Pancreas (tissue), 10 donors: Measurements from ENCODE around the gene TMEM131. TPM values are rescaled to one million over a fixed set of nuclear protein-coding genes. Genes with fewer than 3 reads are reported as not detected.

Experiments
- ATAC-seq, 4 donors: fragments of 200-7000 bp; cut with Tn5 transposase; one replicate each; pipeline versions ENCODE4 v1.8.0 to v1.9.1; 2020; ENCODE audit warnings: mild to moderate bottlenecking in 4 of 4, moderate library complexity in 4 of 4
- DNase-seq, 6 donors: peaks; one replicate each; pipeline ENCODE4 v3.0.0-alpha.2; 2020
- FAIRE-seq: peaks from 2 replicates; lab custom pipeline; 2012; peaks lifted over from hg19 to GRCh38; lab: Jason Lieb, UNC
- H3K27ac ChIP-seq, 4 donors: fragments of 200-600 bp; sonication (generic); 1 replicate in 3 of 4; 2 replicates in 1 of 4; pipeline versions ENCODE4 v1.5.0 to v1.8.0; 2020
- H3K27me3 ChIP-seq, 4 donors: fragments of 200-600 bp; one replicate each; pipeline ENCODE4 v1.8.0; 2021
- H3K36me3 ChIP-seq, 3 donors: fragments of 200-600 bp; sonication (generic) in 1 of 3; one replicate each; pipeline versions ENCODE4 v1.5.0 to v1.8.0; 2020 to 2021
- H3K4me1 ChIP-seq, 3 donors: fragments of 200-600 bp; one replicate each; pipeline ENCODE4 v1.8.0; 2021
- H3K4me3 ChIP-seq, 4 donors: fragments of 200-600 bp; sonication (generic) in 2 of 4; one replicate each; pipeline versions ENCODE4 v1.5.0 to v1.8.0; 2020 to 2021
- H3K9me3 ChIP-seq, 4 donors: fragments of 200-600 bp; one replicate each; pipeline ENCODE4 v1.8.0; 2021
- WGBS, 2 donors: extraction: QIAGEN DNeasy Blood & Tissue Kit; methylation state at CpG; one replicate each; pipeline ENCODE4 v1.1.7; 2013; 5-methylcytosine and 5-hydroxymethylcytosine counted together
- intact Hi-C, 3 donors: fragments of 100-400 bp; cut with DNase I; formaldehyde crosslinking; loops; one replicate each; pipeline versions ENCODE4 v1.11.1 to v1.14.2; 2022
- polyA plus RNA-seq, 2 donors: library from polyadenylated mRNA; stranded (reverse); fragments of 200-250 nt; gene quantifications; one replicate each; pipeline ENCODE4 v1.2.3, GENCODE V29; 2013
- total RNA-seq, 6 donors: library from RNA; stranded (reverse); fragmentation: NEBNext Ultra II Directional in 4 of 6; extraction: Animal tissue kit (Norgen Biotek cat#: 25700) in 4 of 6; gene quantifications; one replicate each; pipeline versions ENCODE4 v1.2.1 to v1.2.4, GENCODE V29; 2021 to 2023
- TF ChIP-seq, protein P1 (sequence below), 4 donors: fragments of 200-600 bp; sonication (generic) in 3 of 4; IDR thresholded peaks; one replicate each; pipeline versions ENCODE4 v1.5.0 to v1.8.0; 2021; ENCODE audit warnings: antibody characterized with exemption in 4 of 4
- donor health status: healthy with polysubstance abuse.
- donor health status: DM: no; HTN: no; CAD: no; lungs with moderate emphysema.
- donor health status: DM: no; HTN: no; CAD: no.
- donor health status: control.
- donor health status: control.
- donor health status: Bipolar disorder and iron deficiency.
- donor health status: DM: yes; HTN: yes; CAD: no.
- donor health status: DM: no; HTN: no; CAD: no.
- donor health status: DM: no; HTN: no; CAD: no.
- donor health status: DM: yes; HTN: yes; CAD: no.

Gene TMEM131
- total and polyA plus RNA-seq, 8 donors = 8.1 to 26.5 (median 19.4) TPM

DNA sequence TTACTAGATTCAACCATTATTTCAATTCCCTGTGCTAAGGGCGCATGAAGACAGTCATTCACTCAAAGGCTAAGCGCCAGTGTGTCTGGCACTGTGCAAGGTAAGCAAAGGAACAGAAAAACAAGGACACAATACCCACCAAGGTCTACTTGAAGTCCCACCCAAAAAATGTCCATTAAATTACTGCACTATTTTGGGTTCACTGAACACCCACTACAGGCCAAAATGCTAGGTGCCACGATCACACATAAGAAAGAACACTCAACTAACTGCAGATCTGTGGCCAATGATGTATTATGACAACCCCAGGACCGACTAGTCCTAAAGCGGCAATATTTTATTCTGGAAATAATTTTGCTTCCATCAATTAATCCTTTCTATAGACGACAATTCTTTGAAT is 1.8 kb downstream of the TMEM131 start:
- intact Hi-C loops = no loop called here
- WGBS, 2 donors = 12 to 14% methylated on average over 6 of the region's 6 CpGs
- H3K27ac ChIP-seq = peak overlapping the region in 1 of 4 donors; percentile 95

DNA sequence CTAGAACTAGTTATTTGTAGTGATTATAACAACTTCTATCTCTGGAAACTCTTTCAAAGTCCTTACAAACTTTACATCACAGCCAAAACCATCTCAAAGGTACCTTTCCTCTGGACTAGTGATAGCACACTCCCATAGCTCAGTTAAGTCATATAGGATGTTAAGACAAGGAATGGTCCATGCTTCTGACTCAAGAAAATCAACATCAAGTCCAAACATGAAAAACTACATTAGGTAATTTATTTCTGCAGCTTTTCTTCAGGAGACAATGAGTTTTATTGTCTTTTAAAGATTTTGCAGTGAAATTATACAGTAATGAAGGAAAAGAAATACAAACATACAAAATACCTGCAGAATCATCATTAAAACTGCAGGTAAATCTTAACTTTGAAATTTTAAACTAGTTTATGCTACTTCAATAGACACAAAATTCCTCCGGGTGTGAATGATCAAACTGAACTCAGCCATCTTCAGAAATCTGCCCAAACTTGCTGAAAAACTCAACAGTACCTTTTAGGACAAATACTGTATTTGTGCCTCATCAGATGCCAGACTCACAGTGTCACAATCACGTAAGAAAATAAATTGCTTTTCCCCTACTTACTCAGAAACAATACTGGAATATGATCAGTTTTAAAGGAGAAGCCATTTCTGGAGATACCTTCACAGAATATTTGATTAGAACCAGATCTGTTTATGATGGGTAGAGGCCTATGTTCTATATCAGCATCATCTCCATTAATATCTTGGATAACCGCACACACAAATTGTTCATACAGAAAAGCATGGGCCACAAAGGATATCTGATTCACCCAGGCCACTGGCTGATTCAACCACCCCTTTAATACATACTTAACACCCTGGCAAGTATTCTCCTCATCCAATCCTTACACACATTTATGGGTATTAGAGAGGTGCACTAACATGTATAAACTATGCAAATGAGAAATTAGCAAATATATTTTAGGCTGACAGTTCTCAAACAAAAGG is 2.6 kb downstream of the TMEM131 start:
- 39% methylated on average over 3 of the region's 3 CpGs for WGBS, 2 donors
- DNase-seq (no peak), FAIRE-seq (no peak), ATAC-seq (no peak)
- intact Hi-C loops = no loop called here
- Histone ChIP-seq H3K36me3 (no peaks in the 10 kb centered on the region), H3K9me3 (no peaks in the 10 kb centered on the region), H3K4me1 (peaks cover 5 to 34% (median 9%) of the 10 kb centered on the region in 3 donors), H3K27ac (no peak overlapping the region), H3K27me3 (no peaks in the 10 kb centered on the region), H3K4me3 (peak overlapping the region in 1 of 4 donors; percentile 87)
- TF ChIP-seq, protein P1, sequence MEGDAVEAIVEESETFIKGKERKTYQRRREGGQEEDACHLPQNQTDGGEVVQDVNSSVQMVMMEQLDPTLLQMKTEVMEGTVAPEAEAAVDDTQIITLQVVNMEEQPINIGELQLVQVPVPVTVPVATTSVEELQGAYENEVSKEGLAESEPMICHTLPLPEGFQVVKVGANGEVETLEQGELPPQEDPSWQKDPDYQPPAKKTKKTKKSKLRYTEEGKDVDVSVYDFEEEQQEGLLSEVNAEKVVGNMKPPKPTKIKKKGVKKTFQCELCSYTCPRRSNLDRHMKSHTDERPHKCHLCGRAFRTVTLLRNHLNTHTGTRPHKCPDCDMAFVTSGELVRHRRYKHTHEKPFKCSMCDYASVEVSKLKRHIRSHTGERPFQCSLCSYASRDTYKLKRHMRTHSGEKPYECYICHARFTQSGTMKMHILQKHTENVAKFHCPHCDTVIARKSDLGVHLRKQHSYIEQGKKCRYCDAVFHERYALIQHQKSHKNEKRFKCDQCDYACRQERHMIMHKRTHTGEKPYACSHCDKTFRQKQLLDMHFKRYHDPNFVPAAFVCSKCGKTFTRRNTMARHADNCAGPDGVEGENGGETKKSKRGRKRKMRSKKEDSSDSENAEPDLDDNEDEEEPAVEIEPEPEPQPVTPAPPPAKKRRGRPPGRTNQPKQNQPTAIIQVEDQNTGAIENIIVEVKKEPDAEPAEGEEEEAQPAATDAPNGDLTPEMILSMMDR (IDR thresholded peaks at IDR 0.05) = no peak

More for the DNA sequence above, 1.8 kb downstream of the TMEM131 start:
- H3K4me3 ChIP-seq = peak overlapping the region in 2 of 4 donors; percentile 56 to 87
- ATAC-seq (no peak), FAIRE-seq (no peak), DNase-seq (no peak)
- H3K9me3 ChIP-seq = no peaks in the 10 kb centered on the region
- H3K27me3 ChIP-seq = no peaks in the 10 kb centered on the region
- no peaks in the 10 kb centered on the region for H3K36me3 ChIP-seq
- TF ChIP-seq, protein P1 (IDR thresholded peaks at IDR 0.05) = no peak
- peaks cover 5 to 34% (median 9%) of the 10 kb centered on the region in 3 donors for H3K4me1 ChIP-seq

DNA sequence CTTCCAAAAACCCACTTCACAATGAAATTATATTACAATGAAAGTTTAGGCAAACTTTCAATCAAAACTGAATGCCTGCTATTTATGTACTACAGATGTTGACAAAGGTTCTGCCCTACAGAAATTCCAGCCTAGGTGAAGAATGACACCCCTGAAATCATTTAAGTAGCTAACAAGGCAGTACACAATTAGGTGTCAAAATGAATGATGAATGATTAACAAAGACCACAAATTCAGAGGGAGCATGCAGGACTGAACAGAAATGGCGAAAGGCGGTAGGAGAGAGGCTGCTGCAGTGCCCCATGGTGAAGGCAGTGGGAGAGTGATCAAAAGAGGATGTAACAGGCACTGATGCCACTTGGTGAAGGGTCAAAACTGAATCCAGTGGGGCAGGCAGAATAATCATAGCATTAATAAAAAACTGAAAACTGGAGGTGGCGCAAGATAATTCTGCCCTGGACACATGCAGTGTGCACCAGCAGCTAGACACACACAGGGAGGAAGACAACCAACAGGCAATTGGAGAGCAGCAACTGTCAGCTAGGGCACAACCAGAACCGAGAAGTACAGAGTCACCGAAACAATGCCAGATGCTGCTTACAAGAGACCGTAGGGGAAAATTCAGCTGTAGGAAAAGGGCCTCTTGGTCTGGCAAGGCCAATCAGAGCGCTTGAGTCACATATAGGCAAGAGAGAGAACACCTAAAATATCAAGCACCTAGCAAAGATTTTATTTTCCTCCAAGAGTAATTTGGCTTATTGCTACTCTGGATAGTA is 4.5 kb downstream of the TMEM131 start:
- intact Hi-C loops = no loop called here
- H3K27me3 ChIP-seq = no peaks in the 10 kb centered on the region
- no peak overlapping the region for H3K4me3 ChIP-seq
- H3K4me1 ChIP-seq = peaks cover 5 to 30% (median 9%) of the 10 kb centered on the region in 3 donors
- WGBS, 2 donors = 91 to 98% methylated on average over 7 of the region's 7 CpGs
- FAIRE-seq (no peak), DNase-seq (no peak), ATAC-seq (no peak)
- H3K36me3 ChIP-seq = no peaks in the 10 kb centered on the region
- TF ChIP-seq, protein P1 (IDR thresholded peaks at IDR 0.05) = no peak
- H3K9me3 ChIP-seq = no peaks in the 10 kb centered on the region
- H3K27ac ChIP-seq = no peak overlapping the region

DNA sequence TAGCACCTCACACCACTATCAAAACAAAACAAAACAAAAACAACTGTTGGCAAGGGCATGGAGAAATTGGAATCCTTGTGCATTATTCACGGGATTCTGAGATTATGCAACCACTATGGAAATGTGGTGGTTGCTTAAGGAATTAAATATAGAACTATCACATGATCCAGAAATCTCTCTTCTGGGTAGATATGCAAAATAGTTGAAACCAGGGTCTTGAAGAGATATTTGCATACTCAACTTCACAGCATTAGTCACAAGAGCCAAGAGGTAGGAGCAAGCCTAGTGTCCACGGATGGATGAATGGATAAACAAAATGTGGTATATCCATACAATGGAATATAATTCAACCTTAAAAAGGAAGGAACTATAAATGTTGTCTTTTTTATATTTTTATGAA is 7.0 kb downstream of the TMEM131 start:
- DNase-seq = no peak
- H3K9me3 ChIP-seq = no peaks in the 10 kb centered on the region
- intact Hi-C loops = no loop called here
- WGBS, 2 donors = 84 to 91% methylated on average over 2 of the region's 2 CpGs
- no peaks in the 10 kb centered on the region for H3K27me3 ChIP-seq
- H3K27ac ChIP-seq = no peak overlapping the region
- H3K36me3 ChIP-seq = no peaks in the 10 kb centered on the region
- FAIRE-seq = no peak
- peaks cover 5 to 28% (median 13%) of the 10 kb centered on the region in 3 donors for H3K4me1 ChIP-seq
- TF ChIP-seq, protein P1 (IDR thresholded peaks at IDR 0.05) = no peak
- ATAC-seq = no peak
- H3K4me3 ChIP-seq = no peak overlapping the region
